HepG2 (cell line): ENCODE results near the gene MEA1. TPM values are rescaled to one million over a fixed set of nuclear protein-coding genes. Genes with fewer than 3 reads are reported as not detected.
A peak's percentile ranks its signal among the peaks of the same experiment; 100 is the strongest.

ENCODE experiments used
- AGO2 ChIP-seq: fragments of 200-400 bp; formaldehyde crosslinking; optimal IDR thresholded peaks from 2 replicates; pipeline ENCODE3; 2017; ENCODE audit warnings: mild to moderate bottlenecking, low read depth, low read length, moderate library complexity
- ATF7 ChIP-seq, 2 experiments: fragments of 450-650 bp in 1 of 2; sonication (generic) in 1 of 2; formaldehyde crosslinking in 1 of 2; IDR thresholded peaks; 2 replicates each; pipeline versions ENCODE4 v1.4.0 to v1.6.1; 2016 to 2020; ENCODE audit warnings: antibody characterized with exemption in 1 of 2, mild to moderate bottlenecking in 1 of 2, missing genetic modification reagents in 1 of 2
- BRCA1 ChIP-seq: sonication (generic); formaldehyde crosslinking; IDR thresholded peaks from 2 replicates; pipeline ENCODE4 v1.4.0; 2020; ENCODE audit warnings: missing genetic modification reagents
- BRD4 ChIP-seq: sonication (generic); formaldehyde crosslinking; IDR thresholded peaks from 2 replicates; pipeline ENCODE4 v1.4.0; 2020; ENCODE audit warnings: missing genetic modification reagents
- HNRNPLL ChIP-seq: fragments of 200-400 bp; formaldehyde crosslinking; IDR thresholded peaks from 2 replicates; pipeline ENCODE4 v1.6.1; 2017; ENCODE audit warnings: mild to moderate bottlenecking, low read depth, low read length; ENCODE audit not compliant: poor library complexity, severe bottlenecking
- JUNB ChIP-seq: sonication (generic); formaldehyde crosslinking; IDR thresholded peaks from 2 replicates; pipeline ENCODE4 v1.8.0; 2022; ENCODE audit warnings: missing genetic modification reagents, mild to moderate bottlenecking, borderline replicate concordance
- KLF11 ChIP-seq: IDR thresholded peaks from 2 replicates; pipeline ENCODE4 v1.6.1; 2016; ENCODE audit warnings: missing compliant biosample characterization
- MYNN ChIP-seq: sonication (generic); formaldehyde crosslinking; IDR thresholded peaks from 2 replicates; pipeline ENCODE4 v1.4.0; 2020; ENCODE audit warnings: mild to moderate bottlenecking, low read depth, missing genetic modification reagents
- RFXAP ChIP-seq: sonication (generic); formaldehyde crosslinking; IDR thresholded peaks from 2 replicates; pipeline ENCODE4 v1.4.0; 2020; ENCODE audit warnings: missing genetic modification reagents, borderline replicate concordance
- SMAD3 ChIP-seq: sonication (generic); formaldehyde crosslinking; IDR thresholded peaks from 2 replicates; pipeline ENCODE4 v1.4.0; 2020; ENCODE audit warnings: missing genetic modification reagents
- THYN1 ChIP-seq: sonication (generic); formaldehyde crosslinking; IDR thresholded peaks from 2 replicates; pipeline ENCODE4 v1.8.1; 2023; ENCODE audit warnings: low read depth, mild to moderate bottlenecking, moderate library complexity, missing genetic modification reagents, borderline replicate concordance
- ZMAT3 ChIP-seq: sonication (generic); formaldehyde crosslinking; conservative IDR thresholded peaks from 2 replicates; pipeline ENCODE4 v1.7.0; 2021; ENCODE audit warnings: missing genetic modification reagents
- ZNF225 ChIP-seq: sonication (generic); formaldehyde crosslinking; IDR thresholded peaks from 2 replicates; pipeline ENCODE4 v1.4.0; 2020; ENCODE audit warnings: mild to moderate bottlenecking, missing genetic modification reagents
- ZNF260 ChIP-seq: sonication (generic); formaldehyde crosslinking; IDR thresholded peaks from 2 replicates; pipeline ENCODE4 v1.4.0; 2020; ENCODE audit warnings: missing genetic modification reagents, low read depth, mild to moderate bottlenecking, borderline replicate concordance
- ZNF281 ChIP-seq: sonication (generic); formaldehyde crosslinking; IDR thresholded peaks from 2 replicates; pipeline ENCODE4 v1.4.0; 2020; ENCODE audit warnings: missing genetic modification reagents, borderline replicate concordance
- ZNF691 ChIP-seq: sonication (generic); formaldehyde crosslinking; IDR thresholded peaks from 2 replicates; pipeline ENCODE4 v1.4.0; 2020; ENCODE audit warnings: missing genetic modification reagents, low read depth, mild to moderate bottlenecking, borderline replicate concordance
- ZNF710 ChIP-seq: sonication (generic); formaldehyde crosslinking; IDR thresholded peaks from 2 replicates; pipeline ENCODE4 v1.5.0; 2020; ENCODE audit warnings: mild to moderate bottlenecking, missing genetic modification reagents, borderline replicate concordance
- ZNF740 ChIP-seq: sonication (generic); formaldehyde crosslinking; IDR thresholded peaks from 2 replicates; pipeline ENCODE4 v1.4.0; 2020; ENCODE audit warnings: missing genetic modification reagents
- polyA plus RNA-seq, 8 experiments: library from polyadenylated mRNA; depleted of rRNA in 3 of 8; stranded (reverse) in 7 of 8; unstranded in 1 of 8; fragments of >200 nt; fragmentation: Illumina TruSeq in 4 of 8; extraction: Trizol in 4 of 8; gene quantifications; 2 replicates each; pipeline versions ENCODE4 v1.2.1 to v1.2.3, GENCODE V29; 2011 to 2016; ENCODE audit warnings: low read depth in 4 of 8, missing spikeins in 1 of 8, mixed read lengths in 1 of 8; ENCODE audit not compliant: insufficient read depth in 1 of 8
- total RNA-seq, 5 experiments: library from RNA; depleted of rRNA; stranded (reverse); fragments of >200 nt; fragmentation: Illumina TruSeq; extraction: Trizol; gene quantifications; 2 replicates each; pipeline ENCODE4 v1.2.3, GENCODE V29; 2016; ENCODE audit warnings: low read depth in 1 of 5

The MEA1 gene
- total and polyA plus RNA-seq, 2 of the 13 experiments (the other 11 are each of a cell fraction or from before 2014, with no cell fraction given) = 75.6 to 86.2 TPM

- 0 out of 2 replicates have a peak, but pooled peaks have one; percentile 73 for TF ChIP-seq ZNF691 (CRISPR knock-in tag)
- TF ChIP-seq ZNF260 = no peak
- no peak for TF ChIP-seq ZNF710 (CRISPR knock-in tag)
- no peak for TF ChIP-seq ZMAT3
- TF ChIP-seq BRCA1 (CRISPR knock-in tag) = no peak
- TF ChIP-seq HNRNPLL = no peak
- no peak for TF ChIP-seq JUNB (CRISPR knock-in tag)
- no peak for TF ChIP-seq SMAD3 (CRISPR knock-in tag)
- peak; percentile 96 for TF ChIP-seq AGO2
- TF ChIP-seq KLF11 (CRISPR knock-in tag) = no peak
- no peak for TF ChIP-seq ATF7 (IDR thresholded peaks at IDR 0.05)
- no peak for TF ChIP-seq ATF7 (CRISPR knock-in tag; IDR thresholded peaks at IDR 0.05)
- TF ChIP-seq THYN1 (CRISPR knock-in tag) = no peak
- TF ChIP-seq ZNF225 (CRISPR knock-in tag) = no peak
- no peak for TF ChIP-seq ZNF740 (CRISPR knock-in tag)
- TF ChIP-seq ZNF281 = no peak
- TF ChIP-seq BRD4 (CRISPR knock-in tag) = peak; percentile 19; the same call in 1 of the 2 replicates
- TF ChIP-seq MYNN (CRISPR knock-in tag) = no peak
- TF ChIP-seq RFXAP (CRISPR knock-in tag) = 0 out of 2 replicates have a peak, but pooled peaks have one; percentile 9
These were observed 35.3 kb downstream of the MEA1 start (continued) for GRCh38 chr6:42978487-42978838.
